NCI-H748 treated with DMSO at 0.1 percent for 48 hours (cell line): ENCODE results near the gene FOXI1.
"Not testable (repeated sequence)": the region's sequence is repeated elsewhere in the genome, so short reads cannot be mapped to it uniquely, and the experiment has no call there.

Source experiments
- DNase-seq: peaks from one replicate; lab custom pipeline; 2025; lab: John Stamatoyannopoulos, UW

FOXI1 gene

GRCh38 chr5:170126061-170126460 is 20.4 kb downstream of the FOXI1 start:
- no peak for DNase-seq

- no peak for DNase-seq
These were observed 20.9 kb downstream of the FOXI1 start for GRCh38 chr5:170126626-170127025.

DNA sequence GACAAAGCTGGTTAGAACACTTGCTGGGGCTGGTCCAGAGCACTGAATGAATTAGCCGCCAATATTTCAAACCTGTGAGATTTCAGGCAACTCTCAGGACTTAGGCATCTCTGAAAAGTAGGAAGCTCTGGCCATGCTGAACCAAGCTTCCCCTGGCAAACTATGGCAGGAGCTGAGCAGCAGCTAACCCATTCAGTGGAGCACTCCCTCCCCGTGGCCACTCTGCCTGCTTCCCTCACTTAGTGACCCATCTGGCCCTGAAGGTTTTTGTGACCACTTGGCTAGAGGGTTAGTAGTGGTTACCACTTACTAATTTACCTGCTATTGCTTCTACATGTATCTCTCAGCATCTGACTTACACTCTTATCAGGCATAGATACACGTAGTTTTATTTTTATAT is 25.5 kb downstream of the FOXI1 start:
- no peak for DNase-seq

DNA sequence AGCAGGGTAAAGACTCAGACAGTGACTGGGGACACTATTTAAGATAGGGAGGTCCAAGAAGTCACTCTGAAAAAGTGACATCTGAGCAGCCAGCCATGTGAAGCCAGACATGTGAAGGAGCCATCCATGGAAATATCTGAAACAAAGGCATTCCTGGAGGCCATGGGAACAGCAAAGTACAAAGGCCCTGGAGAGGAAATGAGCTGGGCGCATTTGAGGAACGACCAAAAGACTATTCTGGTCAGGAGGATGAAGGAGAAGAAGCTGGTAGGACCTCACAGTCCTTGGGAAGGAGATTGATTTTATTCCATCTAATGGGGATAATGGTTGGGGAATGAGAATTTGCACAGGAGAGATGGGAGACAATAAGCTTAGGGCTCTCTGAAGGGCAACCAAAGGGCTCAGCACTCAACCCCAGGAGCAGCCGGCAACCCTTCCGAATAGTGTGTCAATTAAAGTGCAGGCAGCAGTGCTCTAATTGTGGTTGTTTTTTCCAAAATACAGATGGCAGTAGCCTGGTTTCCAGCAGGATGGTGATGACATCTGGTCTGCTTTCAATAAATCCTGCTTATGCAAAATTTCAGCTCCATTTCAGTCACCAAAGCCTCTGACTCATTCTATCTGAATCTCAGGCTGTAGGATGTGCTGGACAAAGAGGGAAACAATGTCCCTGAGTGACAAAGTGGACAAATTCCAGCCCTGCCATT is 26.7 kb downstream of the FOXI1 start:
- DNase-seq = no peak

GRCh38 chr5:170132976-170133448 is 27.3 kb downstream of the FOXI1 start:
- DNase-seq = no peak

DNA sequence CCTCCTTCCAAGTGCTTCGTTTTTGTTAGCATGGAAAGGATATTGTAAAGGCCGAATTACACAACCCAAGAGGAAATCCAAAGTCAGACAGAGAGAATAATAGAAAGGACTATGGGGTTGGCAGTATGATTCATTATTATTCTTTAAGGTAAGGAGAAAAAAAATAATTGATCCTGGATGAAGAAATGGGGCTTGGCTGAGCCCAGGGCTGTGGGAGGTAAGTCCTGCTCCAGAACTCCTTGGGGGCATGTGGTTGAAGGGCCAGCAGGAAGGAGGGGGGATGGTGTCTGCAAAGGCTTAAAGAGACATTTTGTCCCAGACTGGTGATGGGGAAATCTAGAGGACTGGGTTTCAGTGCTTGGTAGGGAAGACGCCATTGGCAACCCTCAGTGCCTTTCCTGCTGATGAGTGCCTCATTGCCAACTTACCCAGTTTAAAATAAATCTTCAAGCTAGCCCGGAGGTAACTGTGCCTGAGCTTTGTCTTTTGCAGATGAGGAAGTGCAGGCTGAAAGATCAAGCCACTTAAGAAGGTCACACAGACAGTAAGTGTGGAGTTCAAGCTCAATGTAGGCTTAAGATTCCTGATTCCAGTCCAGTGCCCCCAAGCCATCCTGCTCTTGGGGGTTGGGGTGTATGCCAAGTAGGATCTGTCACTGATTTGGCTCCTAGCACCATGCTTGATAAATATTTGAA is 30.2 kb downstream of the FOXI1 start:
- no peak for DNase-seq

DNA sequence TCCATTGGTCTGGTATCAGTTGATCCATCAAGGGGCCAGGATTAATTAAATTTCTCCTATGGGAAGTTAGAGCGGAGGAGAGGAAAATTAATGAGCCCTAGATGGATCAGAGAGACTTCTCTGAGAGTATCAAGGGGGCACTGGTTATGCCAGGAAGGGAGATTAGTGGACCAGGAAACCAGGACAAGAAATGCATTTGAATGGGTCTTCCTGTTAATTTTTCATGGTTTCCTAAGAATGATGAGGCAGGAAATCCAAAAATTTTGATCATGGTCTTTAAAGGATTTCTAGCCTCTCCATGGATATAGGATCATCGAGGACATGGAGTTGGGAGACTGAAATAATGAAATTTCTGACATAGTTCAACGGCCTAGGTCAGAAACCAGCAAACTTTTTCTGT is 30.8 kb downstream of the FOXI1 start:
- DNase-seq = no peak

GRCh38 chr5:170137694-170138214 is 32.1 kb downstream of the FOXI1 start:
- no peak for DNase-seq

DNA sequence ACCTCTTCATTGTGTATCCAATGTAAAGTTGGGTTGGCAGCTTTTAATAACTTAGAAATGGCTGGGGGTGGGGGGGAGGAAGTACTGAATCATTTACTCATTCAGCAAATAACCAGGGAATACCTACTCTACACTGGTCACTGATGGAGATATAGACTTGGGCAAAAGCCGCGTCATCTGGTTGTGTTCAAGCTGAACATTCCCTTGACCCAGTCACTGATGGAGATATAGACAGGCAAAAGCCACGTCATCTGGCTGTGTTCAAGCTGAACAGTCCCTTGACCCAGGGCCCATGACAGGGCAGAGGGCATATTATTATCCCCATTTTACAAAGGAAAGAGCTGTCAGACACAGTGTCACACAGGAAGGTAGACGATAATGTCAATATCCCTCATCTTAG is 32.6 kb downstream of the FOXI1 start:
- DNase-seq = no peak

- DNase-seq = no peak
These were observed 34.2 kb downstream of the FOXI1 start for GRCh38 chr5:170139786-170140335.

GRCh38 chr5:170141196-170141595 is 35.5 kb downstream of the FOXI1 start:
- not testable (repeated sequence) for DNase-seq

DNA sequence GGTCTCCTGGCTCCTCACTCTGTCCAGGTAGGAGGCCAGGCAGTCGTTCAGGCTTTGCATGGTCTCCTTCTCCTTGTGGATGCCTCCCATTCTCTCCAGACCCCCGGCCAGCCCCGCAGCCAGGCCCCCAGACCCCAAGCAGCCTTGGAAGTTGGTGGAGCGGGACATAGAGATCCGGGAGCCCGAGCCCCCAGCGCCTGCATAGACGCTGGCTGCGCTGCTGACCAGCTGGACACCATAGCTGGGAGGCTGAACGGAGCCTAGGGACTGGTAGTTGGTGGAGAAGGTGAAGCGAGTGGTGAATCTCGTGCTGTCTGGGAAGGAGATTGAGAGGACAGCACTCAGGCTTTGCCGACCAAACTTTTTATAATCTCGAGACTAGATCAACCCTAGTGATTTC is 35.9 kb downstream of the FOXI1 start:
- no peak for DNase-seq

- no peak for DNase-seq
These were observed 36.5 kb downstream of the FOXI1 start for GRCh38 chr5:170142196-170142595.

- no peak for DNase-seq
These were observed 37.4 kb downstream of the FOXI1 start for GRCh38 chr5:170143091-170143490.

GRCh38 chr5:170143710-170144109 is 38.0 kb downstream of the FOXI1 start:
- DNase-seq = no peak

- DNase-seq = no peak
These were observed 38.8 kb downstream of the FOXI1 start for GRCh38 chr5:170144286-170145023.

DNA sequence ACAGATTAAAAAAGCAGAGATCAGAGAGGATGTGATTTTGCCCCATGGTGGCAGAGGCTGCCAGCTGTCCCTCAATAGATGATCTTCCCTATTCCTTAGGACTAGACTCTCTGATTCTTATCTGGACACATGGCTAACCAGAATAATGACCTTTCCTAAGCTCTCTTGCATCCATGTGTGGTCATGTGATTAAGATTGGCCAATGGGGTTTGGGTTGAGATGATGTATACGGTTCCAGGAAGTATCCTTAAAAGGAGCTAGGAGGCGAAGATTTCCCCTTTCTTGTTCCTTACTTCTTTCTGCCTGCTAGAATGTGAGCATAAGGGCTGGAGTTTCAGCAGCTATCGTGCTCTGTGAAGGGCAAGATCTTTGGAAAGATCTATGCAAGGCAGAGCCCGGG is 39.8 kb downstream of the FOXI1 start:
- DNase-seq = no peak

DNA sequence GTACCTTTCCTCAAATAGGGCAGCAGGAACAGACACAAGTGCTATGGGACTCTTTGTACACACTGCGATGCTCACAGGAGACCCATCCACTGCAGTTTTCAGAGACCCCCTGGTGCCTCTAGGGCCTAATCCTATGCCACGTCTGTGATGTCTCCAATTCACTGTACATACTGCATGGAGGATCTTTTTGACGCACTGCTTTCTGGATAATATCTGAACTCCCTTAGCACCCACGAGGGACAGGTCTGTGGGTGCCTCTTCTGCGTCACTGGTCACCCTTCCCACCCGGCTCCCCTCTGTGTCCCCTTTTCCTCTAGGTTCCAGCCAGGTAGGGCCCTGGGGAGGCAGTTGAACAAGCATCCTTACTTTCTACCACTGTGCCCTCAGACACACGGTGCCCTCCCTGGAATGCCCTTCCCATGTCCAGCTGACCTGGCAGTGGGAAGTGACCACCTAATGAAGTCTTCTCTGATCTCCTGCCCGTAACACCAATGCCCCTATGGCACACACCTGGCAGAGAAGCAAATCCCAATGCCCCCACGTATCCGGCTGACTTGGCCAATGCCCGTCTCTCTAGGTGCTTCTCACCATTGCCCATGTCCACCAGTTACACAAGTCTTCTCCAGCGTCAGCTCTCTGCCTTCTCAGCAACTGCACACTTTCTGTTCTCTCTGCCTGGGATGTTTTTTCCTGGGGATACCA is 41.5 kb downstream of the FOXI1 start:
- DNase-seq = no peak

DNA sequence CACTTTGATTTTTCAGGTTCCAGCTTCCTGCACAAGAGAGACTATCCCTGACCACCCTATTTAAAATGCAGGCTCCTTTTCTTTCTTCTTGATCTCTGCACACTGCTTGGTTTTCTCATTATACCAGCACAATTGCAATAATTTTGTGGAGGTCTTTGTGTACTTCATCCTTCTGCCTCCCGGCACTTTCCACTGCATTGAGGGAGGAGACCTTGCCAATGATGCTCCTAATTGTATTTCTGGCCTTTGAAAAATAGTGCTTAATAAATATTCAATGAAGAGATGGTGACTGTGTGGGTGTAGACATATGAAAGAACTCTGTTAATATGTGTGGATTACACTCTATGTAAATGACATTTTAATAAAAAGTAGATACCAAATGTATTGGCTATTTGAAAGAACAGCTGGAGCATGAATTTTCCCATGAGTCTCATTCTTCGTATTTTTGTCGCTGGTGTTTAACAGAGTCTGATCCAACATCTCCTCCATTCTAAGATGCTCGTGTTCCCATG is 42.1 kb downstream of the FOXI1 start:
- no peak for DNase-seq

GRCh38 chr5:170148430-170149205 is 42.9 kb downstream of the FOXI1 start:
- no peak for DNase-seq

- DNase-seq = no peak
These were observed 43.5 kb downstream of the FOXI1 start for GRCh38 chr5:170149206-170149515.
